Measurements from ENCODE around the gene AP1M1.

AP1M1 gene

DNA sequence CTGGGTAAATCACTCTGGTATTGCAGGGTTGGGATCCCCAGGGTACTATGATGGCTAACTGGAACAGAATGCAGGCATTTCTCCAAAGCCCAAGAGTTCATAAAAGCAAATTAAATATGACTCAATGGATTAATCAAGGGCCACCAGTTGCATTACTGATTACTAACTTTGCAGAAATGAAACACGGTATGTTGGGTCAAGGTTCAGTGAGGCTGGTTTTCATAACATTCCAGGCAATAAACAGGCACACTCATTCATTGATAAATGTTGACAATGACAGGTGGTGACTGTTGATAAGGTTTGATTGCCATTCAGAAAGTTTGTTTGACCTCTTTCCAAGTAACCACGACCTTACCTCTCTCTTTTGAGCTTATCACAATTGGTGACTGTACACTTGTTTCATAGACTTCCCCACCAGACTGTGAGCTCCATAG is 506 bp upstream of the AP1M1 start:
- no peaks in the 10 kb centered on the region for H3K9me3 ChIP-seq (replicated peaks in 1 of 2; ENCODE audit: control insufficient read depth in 2 of 2, insufficient read depth in 1 of 2, low read depth in 1 of 2, low read length in 2 of 2)
- no peaks in the 10 kb centered on the region for H3K27me3 ChIP-seq (ENCODE audit: control insufficient read depth in 3 of 3, insufficient read depth in 3 of 3, low read depth in 1 of 3, low read length in 3 of 3)
- H3K36me3 ChIP-seq (replicated peaks in 1 of 2; ENCODE audit: control insufficient read depth in 2 of 2, insufficient read depth in 2 of 2, low read length in 2 of 2): peaks cover 7 to 29% of the 10 kb centered on the region in 2 donors
- no peak overlapping the region for H3K18ac ChIP-seq (ENCODE audit: low read length)
- H3K27ac ChIP-seq (replicated peaks; ENCODE audit: low read length): peak overlapping the region; percentile 27
- H2AFZ ChIP-seq (ENCODE audit: low read length): peak overlapping the region; percentile 97
- H2AK5ac ChIP-seq (ENCODE audit: low read depth, low read length): no peak overlapping the region
- H4K91ac ChIP-seq (ENCODE audit: low read depth, low read length, poor library complexity): no peak overlapping the region
- H3K4me3 ChIP-seq (ENCODE audit: low read length in 2 of 2): peak overlapping the region; percentile 25 to 79
- H3K4ac ChIP-seq (ENCODE audit: low read length): no peak overlapping the region
- no peak overlapping the region for H3K14ac ChIP-seq (ENCODE audit: low read length)
- no peak overlapping the region for H2BK15ac ChIP-seq (ENCODE audit: low read length)
- no peak overlapping the region for H3K9ac ChIP-seq (ENCODE audit: low read depth, low read length, poor library complexity)
- no peak overlapping the region for H2BK120ac ChIP-seq (ENCODE audit: low read depth, low read length)
- no peak for DNase-seq (ENCODE audit: low spot score)
- no CpG with 5 or more reads among the region's 2 CpGs for WGBS, 2 donors (ENCODE audit: extremely low coverage in 2 of 2, insufficient read length in 2 of 2, insufficient replicate concordance in 1 of 2)
- H3K4me2 ChIP-seq (ENCODE audit: insufficient read depth, low read length, poor library complexity, severe bottlenecking): peak overlapping the region; percentile 89
- no peak overlapping the region for H3K23ac ChIP-seq (ENCODE audit: low read depth, low read length, poor library complexity)
- H2BK5ac ChIP-seq (ENCODE audit: low read length): no peak overlapping the region
- H4K8ac ChIP-seq (ENCODE audit: low read depth, low read length): no peak overlapping the region
- H3K79me1 ChIP-seq (ENCODE audit: low read depth, low read length): peaks cover 6% of the 10 kb centered on the region
- H2BK12ac ChIP-seq (ENCODE audit: low read length): no peak overlapping the region
- peaks cover 2 to 3% of the 10 kb centered on the region in 2 donors for H3K4me1 ChIP-seq (ENCODE audit: control insufficient read depth in 2 of 2, insufficient read depth in 1 of 2, low read depth in 1 of 2, low read length in 2 of 2)

DNA sequence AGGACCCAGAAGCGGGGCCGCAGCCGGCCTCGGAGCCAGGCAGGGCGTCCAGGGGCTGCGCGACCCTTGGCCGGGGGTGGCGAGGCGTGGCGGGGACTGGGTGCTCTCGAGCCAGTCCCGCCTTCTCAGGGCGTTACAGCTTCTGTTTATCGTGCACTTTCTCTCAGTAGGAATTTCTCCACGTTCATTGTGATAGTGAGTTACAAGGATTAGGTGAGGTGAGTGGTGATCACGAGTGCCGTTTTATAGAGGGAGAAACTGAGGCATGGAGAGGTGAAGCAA is 600 bp downstream of the AP1M1 start:
- Histone ChIP-seq H2BK120ac (ENCODE audit: low read depth, low read length) (no peak overlapping the region), H4K91ac (ENCODE audit: low read depth, low read length, poor library complexity) (no peak overlapping the region), H2BK15ac (ENCODE audit: low read length) (no peak overlapping the region), H3K27ac (replicated peaks; ENCODE audit: low read length) (no peak overlapping the region), H3K9ac (ENCODE audit: low read depth, low read length, poor library complexity) (peak overlapping the region; percentile 94), H3K4me2 (ENCODE audit: insufficient read depth, low read length, poor library complexity, severe bottlenecking) (peak overlapping the region; percentile 89), H4K8ac (ENCODE audit: low read depth, low read length) (no peak overlapping the region), H2BK5ac (ENCODE audit: low read length) (no peak overlapping the region), H3K27me3 (ENCODE audit: control insufficient read depth in 3 of 3, insufficient read depth in 3 of 3, low read depth in 1 of 3, low read length in 3 of 3) (no peaks in the 10 kb centered on the region), H3K9me3 (replicated peaks in 1 of 2; ENCODE audit: control insufficient read depth in 2 of 2, insufficient read depth in 1 of 2, low read depth in 1 of 2, low read length in 2 of 2) (no peaks in the 10 kb centered on the region), H3K14ac (ENCODE audit: low read length) (no peak overlapping the region), H3K4me1 (ENCODE audit: control insufficient read depth in 2 of 2, insufficient read depth in 1 of 2, low read depth in 1 of 2, low read length in 2 of 2) (peaks cover 2 to 3% of the 10 kb centered on the region in 2 donors), H2BK12ac (ENCODE audit: low read length) (no peak overlapping the region), H3K4me3 (ENCODE audit: low read length in 2 of 2) (peak overlapping the region; percentile 79 to 99), H3K23ac (ENCODE audit: low read depth, low read length, poor library complexity) (peak overlapping the region; percentile 50), H3K4ac (ENCODE audit: low read length) (no peak overlapping the region), H3K36me3 (replicated peaks in 1 of 2; ENCODE audit: control insufficient read depth in 2 of 2, insufficient read depth in 2 of 2, low read length in 2 of 2) (peaks cover 13 to 37% of the 10 kb centered on the region in 2 donors), H2AFZ (ENCODE audit: low read length) (peak overlapping the region; percentile 97), H3K18ac (ENCODE audit: low read length) (peak overlapping the region; percentile 97), H3K79me1 (ENCODE audit: low read depth, low read length) (peaks cover 6% of the 10 kb centered on the region), H2AK5ac (ENCODE audit: low read depth, low read length) (peak overlapping the region; percentile 51)
- DNase-seq (ENCODE audit: low spot score): no peak
- WGBS, 2 donors (ENCODE audit: extremely low coverage in 2 of 2, insufficient read length in 2 of 2, insufficient replicate concordance in 1 of 2): no CpG with 5 or more reads among the region's 18 CpGs

- Histone ChIP-seq H2BK5ac (ENCODE audit: low read length) (no peak overlapping the region), H3K4me3 (ENCODE audit: low read length in 2 of 2) (peak overlapping the region in 1 of 2 donors; percentile 23), H2AFZ (ENCODE audit: low read length) (no peak overlapping the region), H2BK12ac (ENCODE audit: low read length) (no peak overlapping the region), H3K14ac (ENCODE audit: low read length) (no peak overlapping the region), H2AK5ac (ENCODE audit: low read depth, low read length) (no peak overlapping the region), H3K18ac (ENCODE audit: low read length) (no peak overlapping the region), H3K27ac (replicated peaks; ENCODE audit: low read length) (no peak overlapping the region), H3K36me3 (replicated peaks in 1 of 2; ENCODE audit: control insufficient read depth in 2 of 2, insufficient read depth in 2 of 2, low read length in 2 of 2) (peaks cover 21 to 45% of the 10 kb centered on the region in 2 donors), H2BK120ac (ENCODE audit: low read depth, low read length) (no peak overlapping the region), H3K9me3 (replicated peaks in 1 of 2; ENCODE audit: control insufficient read depth in 2 of 2, insufficient read depth in 1 of 2, low read depth in 1 of 2, low read length in 2 of 2) (no peaks in the 10 kb centered on the region), H4K91ac (ENCODE audit: low read depth, low read length, poor library complexity) (no peak overlapping the region), H4K8ac (ENCODE audit: low read depth, low read length) (no peak overlapping the region), H3K27me3 (ENCODE audit: control insufficient read depth in 3 of 3, insufficient read depth in 3 of 3, low read depth in 1 of 3, low read length in 3 of 3) (no peaks in the 10 kb centered on the region), H3K4me1 (ENCODE audit: control insufficient read depth in 2 of 2, insufficient read depth in 1 of 2, low read depth in 1 of 2, low read length in 2 of 2) (peaks cover 2 to 3% of the 10 kb centered on the region in 2 donors), H3K23ac (ENCODE audit: low read depth, low read length, poor library complexity) (no peak overlapping the region), H2BK15ac (ENCODE audit: low read length) (no peak overlapping the region), H3K4ac (ENCODE audit: low read length) (no peak overlapping the region), H3K4me2 (ENCODE audit: insufficient read depth, low read length, poor library complexity, severe bottlenecking) (no peak overlapping the region), H3K79me1 (ENCODE audit: low read depth, low read length) (peaks cover 9% of the 10 kb centered on the region), H3K9ac (ENCODE audit: low read depth, low read length, poor library complexity) (no peak overlapping the region)
- no peak for DNase-seq (ENCODE audit: low spot score)
- WGBS, 2 donors (ENCODE audit: extremely low coverage in 2 of 2, insufficient read length in 2 of 2, insufficient replicate concordance in 1 of 2): no CpG with 5 or more reads among the region's 9 CpGs
Measured at GRCh38 chr19:16199275-16199932, 1.7 kb downstream of the AP1M1 start.

DNA sequence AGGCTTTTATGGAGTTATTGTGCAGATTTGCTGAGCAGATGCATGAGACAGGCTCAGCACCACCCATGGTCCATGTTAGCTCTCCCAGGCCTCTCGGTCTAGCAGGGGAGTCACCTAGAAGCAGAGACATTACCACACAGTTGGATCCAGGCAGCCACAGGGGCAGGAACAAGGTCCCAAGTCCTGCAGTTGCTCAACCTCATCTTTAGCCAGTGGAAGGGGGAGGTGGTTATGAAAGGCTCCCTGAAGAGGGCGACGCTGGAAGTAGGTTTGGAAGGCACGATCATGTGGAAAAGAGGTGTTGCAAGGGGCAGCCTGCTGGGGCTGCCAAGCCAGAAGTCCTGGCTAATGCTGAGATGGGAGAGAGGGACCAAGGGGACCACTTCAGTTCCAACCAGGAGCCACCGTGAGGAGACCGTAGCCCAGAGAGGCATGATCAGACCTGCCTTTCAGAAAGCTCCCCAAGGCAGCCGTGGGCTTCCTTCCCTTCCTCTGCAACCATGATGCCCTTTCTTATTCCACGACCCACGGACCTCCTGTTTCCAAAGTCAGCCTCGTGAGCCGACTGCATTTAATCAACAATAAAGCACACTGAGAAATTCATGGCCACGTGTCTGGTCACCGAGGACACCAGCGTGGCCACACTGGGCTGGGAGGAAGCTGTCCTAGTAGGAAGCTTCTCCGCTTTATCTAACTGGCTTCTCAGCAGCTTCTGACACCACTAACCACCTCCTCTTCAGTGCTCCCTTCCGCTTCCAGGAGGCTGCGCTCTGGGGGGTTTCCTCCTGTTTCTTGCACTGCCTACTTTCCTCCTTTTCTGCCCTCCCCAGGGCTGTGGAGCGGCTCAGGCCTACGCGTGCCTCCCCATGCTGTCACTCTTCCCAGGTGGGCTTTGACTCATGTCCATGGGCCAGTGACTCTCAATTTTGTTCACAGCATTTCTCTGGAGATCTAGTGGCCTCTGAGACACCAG is 2.6 kb downstream of the AP1M1 start:
- no peak for DNase-seq (ENCODE audit: low spot score)
- no peak overlapping the region for H2BK5ac ChIP-seq (ENCODE audit: low read length)
- no peak overlapping the region for H2AK5ac ChIP-seq (ENCODE audit: low read depth, low read length)
- peaks cover 22 to 51% of the 10 kb centered on the region in 2 donors for H3K36me3 ChIP-seq (replicated peaks in 1 of 2; ENCODE audit: control insufficient read depth in 2 of 2, insufficient read depth in 2 of 2, low read length in 2 of 2)
- no peak overlapping the region for H2BK12ac ChIP-seq (ENCODE audit: low read length)
- no peak overlapping the region for H3K4me3 ChIP-seq (ENCODE audit: low read length in 2 of 2)
- H3K27ac ChIP-seq (replicated peaks; ENCODE audit: low read length): no peak overlapping the region
- H3K4me1 ChIP-seq (ENCODE audit: control insufficient read depth in 2 of 2, insufficient read depth in 1 of 2, low read depth in 1 of 2, low read length in 2 of 2): peaks cover 2 to 3% of the 10 kb centered on the region in 2 donors
- no peak overlapping the region for H3K14ac ChIP-seq (ENCODE audit: low read length)
- no peak overlapping the region for H2BK15ac ChIP-seq (ENCODE audit: low read length)
- H4K8ac ChIP-seq (ENCODE audit: low read depth, low read length): no peak overlapping the region
- no peak overlapping the region for H3K9ac ChIP-seq (ENCODE audit: low read depth, low read length, poor library complexity)
- no peak overlapping the region for H3K4me2 ChIP-seq (ENCODE audit: insufficient read depth, low read length, poor library complexity, severe bottlenecking)
- H3K27me3 ChIP-seq (ENCODE audit: control insufficient read depth in 3 of 3, insufficient read depth in 3 of 3, low read depth in 1 of 3, low read length in 3 of 3): no peaks in the 10 kb centered on the region
- H2AFZ ChIP-seq (ENCODE audit: low read length): no peak overlapping the region
- H3K9me3 ChIP-seq (replicated peaks in 1 of 2; ENCODE audit: control insufficient read depth in 2 of 2, insufficient read depth in 1 of 2, low read depth in 1 of 2, low read length in 2 of 2): no peaks in the 10 kb centered on the region
- H4K91ac ChIP-seq (ENCODE audit: low read depth, low read length, poor library complexity): no peak overlapping the region
- peaks cover 9% of the 10 kb centered on the region for H3K79me1 ChIP-seq (ENCODE audit: low read depth, low read length)
- no CpG with 5 or more reads among the region's 20 CpGs for WGBS, 2 donors (ENCODE audit: extremely low coverage in 2 of 2, insufficient read length in 2 of 2, insufficient replicate concordance in 1 of 2)
- no peak overlapping the region for H3K23ac ChIP-seq (ENCODE audit: low read depth, low read length, poor library complexity)
- no peak overlapping the region for H3K4ac ChIP-seq (ENCODE audit: low read length)
- no peak overlapping the region for H2BK120ac ChIP-seq (ENCODE audit: low read depth, low read length)
- H3K18ac ChIP-seq (ENCODE audit: low read length): no peak overlapping the region

Data from neuronal stem cell (in vitro differentiated cells).